Thyroid gland (tissue), 4 donors: ENCODE measurements around the gene SGCA. TPM values are rescaled to one million over a fixed set of nuclear protein-coding genes. Genes with fewer than 3 reads are reported as not detected.

Source experiments
- DNase-seq, 2 donors: peaks; one replicate each; pipeline ENCODE4 v3.0.0-alpha.2; 2019
- H3K27ac ChIP-seq, 3 donors: fragments of 200-600 bp; sonication (generic); 1 replicate in 2 of 3; 2 replicates in 1 of 3; pipeline ENCODE4 v1.5.1; 2016 to 2019; ENCODE audit warnings: mild to moderate bottlenecking in 1 of 3, moderate library complexity in 1 of 3
- H3K27me3 ChIP-seq: fragments of 200-600 bp; sonication (generic); one replicate; pipeline ENCODE4 v1.5.1; 2019
- H3K36me3 ChIP-seq, 2 donors: fragments of 200-600 bp; sonication (generic); one replicate each; pipeline ENCODE4 v1.5.1; 2016 to 2019
- H3K4me1 ChIP-seq, 2 donors: fragments of 200-600 bp; sonication (generic); one replicate each; pipeline ENCODE4 v1.5.1; 2017 to 2019
- H3K4me3 ChIP-seq, 3 donors: fragments of 200-600 bp; sonication (generic); replicated peaks in 1 of 3; 1 replicate in 2 of 3; 2 replicates in 1 of 3; pipeline ENCODE4 v1.5.1; 2016; ENCODE audit warnings: mild to moderate bottlenecking in 1 of 3
- H3K9me3 ChIP-seq: fragments of 200-600 bp; sonication (generic); one replicate; pipeline ENCODE4 v1.5.1; 2017
- CTCF ChIP-seq, 6 experiments: fragments of 200-600 bp in 3 of 6; fragments of 450-650 bp in 3 of 6; sonication (generic) in 3 of 6; IDR thresholded peaks; one replicate each; pipeline ENCODE4 v1.5.1; 2016 to 2019; ENCODE audit warnings: antibody characterized with exemption in 6 of 6, mild to moderate bottlenecking in 2 of 6, inconsistent platforms in 1 of 6, moderate library complexity in 1 of 6
- POLR2A ChIP-seq, 2 donors: fragments of 450-650 bp; IDR thresholded peaks; one replicate each; pipeline ENCODE4 v1.6.1; 2017; ENCODE audit warnings: antibody characterized with exemption in 2 of 2, mild to moderate bottlenecking in 2 of 2, moderate library complexity in 1 of 2
- WGBS, 2 donors: methylation state at CpG; one replicate each; pipeline ENCODE4 v1.1.5; 2017; 5-methylcytosine and 5-hydroxymethylcytosine counted together
- intact Hi-C: fragments of 100-400 bp; cut with DNase I; formaldehyde crosslinking; loops from one replicate; pipeline ENCODE4 v1.15.1; 2023
- total RNA-seq, 4 donors: library from RNA; depleted of rRNA; stranded (reverse); fragments of >200 nt; gene quantifications; one replicate each; pipeline ENCODE4 v1.2.3, GENCODE V29; 2016

Gene SGCA
- total RNA-seq, 4 donors from 2014 or later: 2.0 TPM; not detected in 3

- no peak overlapping the region for H3K4me3 ChIP-seq
- H3K9me3 ChIP-seq: no peaks in the 10 kb centered on the region
- H3K27me3 ChIP-seq: no peaks in the 10 kb centered on the region
- H3K27ac ChIP-seq: no peak overlapping the region
- TF ChIP-seq POLR2A (IDR thresholded peaks at IDR 0.05): no peak
- no peak for TF ChIP-seq CTCF (IDR thresholded peaks at IDR 0.05)
- H3K4me1 ChIP-seq: peaks cover 0 to 6% of the 10 kb centered on the region in 2 donors
- intact Hi-C loops: no loop called here
- DNase-seq: no peak
- WGBS, 2 donors: 78 to 92% methylated on average over 3 of the region's 3 CpGs
- H3K36me3 ChIP-seq: no peaks in the 10 kb centered on the region
Observed at GRCh38 chr17:50165466-50165865, 339 bp upstream of the SGCA start.

GRCh38 chr17:50166518-50167181, 845 bp downstream of the SGCA start:
- intact Hi-C loops: no loop called here
- H3K36me3 ChIP-seq: no peaks in the 10 kb centered on the region
- H3K4me1 ChIP-seq: no peaks in the 10 kb centered on the region
- H3K27me3 ChIP-seq: no peaks in the 10 kb centered on the region
- 75 to 82% methylated on average over 7 of the region's 7 CpGs for WGBS, 2 donors
- TF ChIP-seq POLR2A (IDR thresholded peaks at IDR 0.05) (no peak), CTCF (IDR thresholded peaks at IDR 0.05) (no peak)
- H3K4me3 ChIP-seq: no peak overlapping the region
- no peaks in the 10 kb centered on the region for H3K9me3 ChIP-seq
- H3K27ac ChIP-seq: no peak overlapping the region
- no peak for DNase-seq

GRCh38 chr17:50167371-50167770, 1.6 kb downstream of the SGCA start:
- H3K27ac ChIP-seq: no peak overlapping the region
- no peaks in the 10 kb centered on the region for H3K27me3 ChIP-seq
- WGBS, 2 donors: 87 to 92% methylated on average over 18 of the region's 19 CpGs
- TF ChIP-seq CTCF (IDR thresholded peaks at IDR 0.05) (no peak), POLR2A (IDR thresholded peaks at IDR 0.05) (no peak)
- H3K4me1 ChIP-seq: no peaks in the 10 kb centered on the region
- no peak for DNase-seq
- intact Hi-C loops: no loop called here
- H3K4me3 ChIP-seq: no peak overlapping the region
- no peaks in the 10 kb centered on the region for H3K36me3 ChIP-seq
- H3K9me3 ChIP-seq: no peaks in the 10 kb centered on the region

GRCh38 chr17:50168319-50168718, 2.5 kb downstream of the SGCA start:
- no peak overlapping the region for H3K4me3 ChIP-seq
- no peak overlapping the region for H3K27ac ChIP-seq
- peaks cover 0 to 4% of the 10 kb centered on the region in 2 donors for H3K4me1 ChIP-seq
- no peaks in the 10 kb centered on the region for H3K27me3 ChIP-seq
- H3K36me3 ChIP-seq: no peaks in the 10 kb centered on the region
- TF ChIP-seq CTCF (IDR thresholded peaks at IDR 0.05) (no peak), POLR2A (IDR thresholded peaks at IDR 0.05) (no peak)
- DNase-seq: no peak
- WGBS, 2 donors: 71 to 75% methylated on average over 12 to 13 of the region's 13 CpGs
- intact Hi-C loops: no loop called here
- H3K9me3 ChIP-seq: no peaks in the 10 kb centered on the region

- Histone ChIP-seq H3K27me3 (no peaks in the 10 kb centered on the region), H3K36me3 (no peaks in the 10 kb centered on the region), H3K9me3 (no peaks in the 10 kb centered on the region), H3K4me1 (peaks cover 0 to 8% of the 10 kb centered on the region in 2 donors), H3K27ac (no peak overlapping the region), H3K4me3 (no peak overlapping the region)
- DNase-seq: peak; percentile 21 to 39
- TF ChIP-seq CTCF (IDR thresholded peaks at IDR 0.05) (peak in 5 of 6 experiments; percentile 48 to 98 (median 80)), POLR2A (IDR thresholded peaks at IDR 0.05) (no peak)
- WGBS, 2 donors: 30 to 40% methylated on average over 13 to 14 of the region's 14 CpGs
- intact Hi-C loops: no loop called here
Observed at GRCh38 chr17:50169121-50169764, 3.4 kb downstream of the SGCA start.
